Dedifferentiated amniotic fluid mesenchymal stem cell (primary cell): ENCODE data around the gene OR6X1.

Source experiments
- DNase-seq: peaks from one replicate; pipeline ENCODE4 v3.0.0-alpha.2; 2016; ENCODE audit errors: extremely low spot score

Gene OR6X1

DNA sequence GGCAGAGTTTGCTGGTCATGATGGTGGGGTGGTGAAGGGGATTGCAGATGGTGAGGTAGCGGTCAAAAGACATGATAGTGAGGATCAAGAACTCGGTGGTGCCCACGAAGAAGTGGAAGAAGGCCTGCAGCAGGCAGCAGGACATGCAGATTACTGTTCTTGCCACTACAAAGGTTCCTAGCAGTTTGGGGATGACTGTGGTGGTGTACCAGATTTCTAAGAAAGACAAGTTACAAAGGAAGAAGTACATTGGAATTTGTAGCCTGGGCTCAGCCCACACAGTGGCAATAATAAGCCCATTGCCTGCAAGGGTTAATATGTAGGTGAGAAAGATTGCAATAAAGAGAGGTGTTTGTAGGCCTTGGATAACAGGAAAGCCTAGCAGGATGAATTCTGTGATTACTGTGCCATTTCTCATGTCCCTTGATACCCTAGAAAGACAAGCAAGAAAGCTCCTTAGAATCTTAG, at the start of gene OR6X1:
TSS of gene OR6X1 (minus strand) at position 418 of the 468 bp plus-strand sequence. CDS start at position 418, 0 bp downstream.
- DNase-seq: no peak

DNA sequence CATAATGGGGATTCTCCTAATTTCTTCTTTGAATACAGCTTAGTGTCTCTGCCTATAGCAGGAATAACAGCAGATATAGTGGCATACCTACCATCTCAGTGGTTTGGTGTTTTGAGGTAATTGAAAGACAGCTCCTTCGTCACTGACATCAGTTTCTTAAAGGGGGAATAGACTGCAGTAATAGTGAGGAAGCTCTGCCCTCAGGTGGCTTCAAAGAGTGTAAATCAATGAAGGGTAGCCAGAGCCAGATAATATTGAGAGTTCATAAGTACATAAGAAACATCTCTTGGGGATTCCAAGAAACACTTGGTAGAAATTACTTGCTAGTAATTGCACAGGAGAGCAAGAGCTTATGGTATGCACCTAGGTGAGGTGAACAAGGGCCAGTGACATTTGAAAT, 47.4 kb upstream of the OR6X1 start:
- no peak for DNase-seq

DNA sequence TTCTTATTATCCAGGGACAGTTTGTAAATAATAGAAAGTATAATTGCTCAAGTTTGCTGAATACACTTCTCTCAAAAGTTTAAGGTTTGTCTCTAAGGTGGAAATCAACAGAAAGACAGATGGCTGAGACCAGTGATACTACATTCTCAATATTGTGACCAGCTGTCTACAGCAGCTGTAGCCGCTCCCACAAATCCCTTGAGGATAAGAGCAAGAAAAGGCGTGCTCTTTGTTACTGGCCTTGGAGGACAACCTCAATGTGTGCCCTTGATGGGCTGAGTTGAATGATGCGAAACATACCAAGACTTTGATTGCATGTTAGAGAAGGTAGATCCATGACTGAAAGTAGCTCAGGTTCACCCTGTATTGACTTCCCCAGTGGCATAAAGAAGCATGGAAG, 45.7 kb upstream of the OR6X1 start:
- no peak for DNase-seq

DNA sequence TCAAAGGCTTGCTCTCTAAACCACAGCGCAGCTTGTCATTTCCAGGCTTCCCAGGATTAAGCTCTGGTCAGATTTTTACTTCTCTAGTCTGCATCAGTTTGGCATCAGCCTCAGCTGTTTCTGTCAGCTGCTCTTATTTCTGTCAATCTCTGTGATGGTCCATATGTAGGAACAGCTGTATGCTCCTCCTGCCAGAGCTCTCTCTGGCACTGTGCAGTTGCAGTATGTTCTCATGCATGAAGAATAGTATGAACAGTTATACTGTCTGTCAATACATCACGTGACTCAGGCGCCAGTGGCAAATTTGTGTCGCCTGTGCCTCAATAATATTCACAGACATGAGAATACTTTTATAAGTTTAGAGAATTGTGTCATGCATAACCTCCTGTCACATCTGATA, 45.1 kb upstream of the OR6X1 start:
- no peak for DNase-seq

DNA sequence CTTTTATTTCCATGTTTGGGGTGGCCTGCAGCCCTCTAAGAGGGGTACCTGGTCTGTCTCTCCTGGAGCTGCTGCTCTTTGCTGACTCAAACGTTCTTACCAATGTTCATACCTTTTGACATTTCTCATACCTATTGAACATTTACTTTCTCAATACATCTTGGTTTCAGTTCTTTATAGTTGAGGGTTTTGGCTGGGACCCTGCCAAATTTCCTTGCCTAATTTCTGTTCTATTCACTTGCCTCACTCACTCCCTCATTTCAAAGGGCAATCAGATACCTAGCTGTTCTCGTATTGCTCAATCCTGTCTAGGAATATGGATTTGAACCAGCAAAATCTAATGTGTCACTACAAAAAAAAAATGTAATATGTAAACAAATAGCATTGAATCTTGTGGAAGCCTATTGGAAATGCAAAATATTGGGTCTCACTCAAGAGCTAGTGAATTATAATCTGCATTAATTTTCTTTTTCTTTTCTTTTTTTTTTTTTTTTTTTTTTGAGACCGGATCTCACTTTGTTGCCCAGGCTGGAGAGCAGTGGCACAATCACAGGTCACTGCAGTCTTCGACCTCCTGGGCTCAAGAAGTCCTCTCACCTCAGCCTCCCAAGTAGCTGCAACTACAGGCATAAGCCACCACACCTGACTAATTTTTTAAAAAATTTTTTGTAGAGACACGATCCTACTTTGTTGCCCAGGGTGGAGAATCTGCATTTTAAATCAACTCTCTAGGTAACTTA, 44.4 kb upstream of the OR6X1 start:
- no peak for DNase-seq

- no peak for DNase-seq
Observed at GRCh38 chr11:123798079-123798478, 43.8 kb upstream of the OR6X1 start.

GRCh38 chr11:123797541-123797940, 43.2 kb upstream of the OR6X1 start:
- no peak for DNase-seq

GRCh38 chr11:123797114-123797513, 42.8 kb upstream of the OR6X1 start:
- DNase-seq: no peak

DNA sequence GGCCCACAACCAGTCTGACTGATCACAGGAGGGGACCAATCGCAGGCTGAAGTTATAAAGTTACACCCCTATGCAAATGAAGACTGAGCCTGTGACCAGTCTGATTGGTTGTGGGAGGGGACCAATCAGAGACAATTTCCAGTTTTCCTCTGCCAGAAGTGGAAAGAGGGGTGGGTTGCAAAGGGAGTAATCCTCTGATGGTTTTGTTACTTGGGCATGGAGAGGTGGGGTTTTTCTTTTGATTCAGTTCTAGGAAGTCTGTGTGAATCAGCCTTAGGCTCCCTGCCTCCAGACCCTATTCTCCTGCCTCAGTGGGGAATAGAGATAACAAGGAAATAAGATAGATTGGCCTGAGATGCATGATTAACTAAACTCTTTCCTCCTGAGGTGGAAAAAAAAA, 41.9 kb upstream of the OR6X1 start:
- no peak for DNase-seq

- DNase-seq: no peak
Observed at GRCh38 chr11:123783536-123783935, 29.2 kb upstream of the OR6X1 start.

GRCh38 chr11:123778511-123778910, 24.2 kb upstream of the OR6X1 start:
- DNase-seq: no peak

- DNase-seq: no peak
Observed at GRCh38 chr11:123775715-123776549, 21.6 kb upstream of the OR6X1 start.

DNA sequence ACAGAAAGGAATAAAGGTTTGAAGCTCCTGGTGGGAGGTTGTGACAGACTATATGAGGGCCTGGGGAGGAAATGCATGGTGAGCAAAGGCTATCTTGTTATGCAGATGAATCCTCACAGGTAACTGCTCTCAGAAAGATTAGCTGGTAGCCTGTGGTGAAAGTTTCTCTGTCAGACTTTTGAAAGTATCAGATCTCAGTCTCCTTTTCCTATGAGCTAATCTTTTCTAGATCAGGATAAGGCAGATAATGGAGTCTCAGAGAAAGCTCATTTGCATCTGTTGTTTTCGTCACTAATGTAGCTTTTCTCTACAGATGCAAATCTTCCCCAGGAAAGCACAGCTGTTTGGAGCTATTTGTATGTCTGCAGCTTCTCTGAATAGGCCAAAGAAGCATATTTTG, 21.0 kb upstream of the OR6X1 start:
- no peak for DNase-seq

- DNase-seq: no peak
Observed at GRCh38 chr11:123773959-123774358, 19.6 kb upstream of the OR6X1 start.

DNA sequence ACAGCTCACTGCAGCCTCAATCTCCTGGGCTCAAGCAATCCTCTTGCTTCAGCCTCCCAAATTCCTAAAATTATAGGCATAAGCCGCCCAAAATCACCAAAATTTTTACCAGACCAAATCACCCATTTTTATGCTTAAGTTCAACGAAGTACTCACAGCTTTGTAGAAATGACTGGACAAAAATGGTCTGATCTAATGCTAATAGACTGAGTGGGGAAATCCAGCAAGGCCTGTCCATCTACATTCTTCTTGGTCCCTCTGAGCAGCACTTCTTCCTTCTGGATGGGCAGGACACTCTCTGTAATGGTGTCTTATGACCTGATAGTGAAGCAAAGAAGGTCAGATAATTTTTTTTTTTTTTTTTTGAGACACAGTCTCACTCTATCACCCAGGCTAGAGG, 18.7 kb upstream of the OR6X1 start:
- no peak for DNase-seq

DNA sequence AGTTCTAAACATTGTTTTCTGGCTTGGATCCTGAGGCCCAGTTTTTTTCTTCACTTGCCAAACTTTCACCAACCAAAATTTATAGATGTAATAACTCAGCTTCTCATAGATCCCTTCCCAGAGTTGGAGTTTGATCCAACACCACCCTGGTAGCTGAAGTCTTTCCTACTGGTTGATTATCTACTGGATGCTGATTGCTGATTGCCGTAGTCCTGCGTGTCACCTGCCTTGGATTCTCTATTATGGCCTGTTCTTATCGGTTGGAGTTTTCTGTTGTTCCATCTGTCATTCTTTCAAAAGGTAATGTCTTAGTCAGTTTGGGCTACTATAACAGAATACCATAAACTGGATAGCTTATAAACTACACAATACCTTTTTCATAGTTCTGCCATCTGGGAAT, 17.3 kb upstream of the OR6X1 start:
- DNase-seq: no peak

- DNase-seq: no peak
Observed at GRCh38 chr11:123770712-123771111, 16.4 kb upstream of the OR6X1 start.

- DNase-seq: no peak
Observed at GRCh38 chr11:123765601-123766000, 11.3 kb upstream of the OR6X1 start.

DNA sequence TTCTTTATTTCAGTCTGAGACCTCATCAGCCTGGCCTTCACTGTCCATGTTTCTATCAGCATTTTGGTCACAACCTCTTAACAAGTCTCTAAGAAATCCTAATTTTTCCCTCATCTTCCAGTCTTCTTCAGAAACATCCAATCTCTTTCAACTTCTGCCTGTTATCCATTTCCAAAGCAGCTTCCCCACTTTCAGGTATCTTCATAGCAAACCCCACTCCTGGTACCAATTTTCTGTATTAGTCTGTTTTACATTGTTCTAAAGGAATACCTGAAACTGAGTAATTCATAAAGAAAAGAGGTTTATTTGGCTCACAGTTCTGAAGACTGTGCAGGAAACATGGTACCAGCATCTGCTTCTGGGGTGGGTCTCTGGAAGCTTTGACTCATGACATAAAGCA, 8.1 kb upstream of the OR6X1 start:
- no peak for DNase-seq

DNA sequence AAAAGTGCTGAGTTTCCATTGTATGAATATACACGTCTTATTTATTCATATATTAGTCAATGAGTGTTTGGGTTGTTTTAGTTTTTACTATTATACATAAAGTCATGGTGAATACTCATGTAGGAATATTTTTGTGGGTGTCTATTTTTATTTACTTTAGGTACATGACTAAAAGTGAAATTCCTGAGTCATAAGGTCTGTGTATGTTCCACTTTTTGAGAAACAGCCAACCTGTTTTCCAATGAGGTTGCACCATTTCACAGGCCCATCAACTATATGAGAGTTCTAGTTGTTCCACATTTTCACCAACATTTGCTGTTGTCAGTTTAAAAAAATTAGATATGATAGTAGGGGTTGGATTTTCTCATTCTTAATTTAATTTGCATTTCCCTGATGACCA, 6.6 kb upstream of the OR6X1 start:
- DNase-seq: no peak

DNA sequence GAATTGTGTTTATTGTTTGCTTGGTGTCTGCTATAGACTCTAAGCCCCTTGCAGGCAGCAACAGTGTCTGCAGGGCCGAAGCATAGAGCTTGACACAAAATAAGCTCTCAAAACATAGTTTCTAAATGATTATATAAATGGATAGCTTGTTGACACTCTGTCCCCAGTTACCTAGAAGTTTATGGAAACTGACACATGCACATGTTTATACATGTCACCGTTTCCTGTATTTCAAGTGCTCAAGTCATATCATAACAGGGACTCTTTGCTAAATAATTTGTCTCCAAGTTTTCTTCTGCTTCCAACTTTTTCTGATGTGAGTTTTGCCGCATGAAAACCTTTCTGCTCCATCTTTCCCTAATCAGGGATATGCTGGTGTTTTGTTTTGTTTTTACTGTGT, 3.7 kb upstream of the OR6X1 start:
- no peak for DNase-seq

DNA sequence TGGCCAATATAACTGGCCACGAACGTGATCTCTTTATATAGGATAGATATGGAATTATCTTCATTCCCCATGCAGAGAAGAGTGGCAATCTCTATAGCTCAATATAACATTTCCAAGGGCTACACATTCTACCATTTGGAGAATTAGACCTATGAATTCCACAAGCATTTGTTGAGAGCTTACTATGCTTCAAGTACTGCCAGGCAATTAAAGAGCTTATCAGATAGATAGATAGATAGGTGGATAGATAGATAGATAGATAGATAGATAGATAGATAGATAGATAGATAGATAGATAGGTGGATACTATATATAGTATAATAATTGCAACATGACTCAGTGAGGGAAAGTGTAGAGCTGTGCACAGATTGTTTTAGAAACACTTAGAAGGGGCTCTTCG, 1.5 kb upstream of the OR6X1 start:
- no peak for DNase-seq

DNA sequence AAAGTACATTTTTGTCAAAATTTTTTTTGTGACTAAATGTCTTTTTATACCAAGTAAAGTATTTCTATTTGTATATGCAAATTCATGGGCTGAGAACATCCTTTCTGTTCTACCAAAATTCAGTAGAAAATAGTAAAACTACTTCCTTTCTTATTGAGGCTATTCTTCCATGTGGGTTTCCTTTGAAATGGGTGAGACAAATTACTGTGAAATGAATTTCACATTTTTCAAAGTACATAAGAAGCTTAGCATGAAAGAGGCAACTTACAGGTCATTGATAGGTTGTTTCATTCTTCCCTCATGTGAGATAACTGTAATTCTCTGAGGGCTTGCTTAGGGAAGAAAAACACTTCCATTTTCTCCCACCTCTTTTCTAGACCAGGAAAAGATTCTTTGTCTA, 1.0 kb upstream of the OR6X1 start:
- no peak for DNase-seq
